WI38 (cell line): Measurements from ENCODE around the gene EFCAB8.

Experiments
- H3K4me3 ChIP-seq: 2 replicates; pipeline ENCODE4 v1.5.1; 2011; ENCODE audit warnings: low read depth, mild to moderate bottlenecking, control low read depth, low read length
- TF ChIP-seq, protein P1 (sequence below): IDR thresholded peaks from 2 replicates; pipeline ENCODE4 v1.5.1; 2012; ENCODE audit warnings: low read depth, mild to moderate bottlenecking, control low read depth, low read length

Gene EFCAB8

DNA sequence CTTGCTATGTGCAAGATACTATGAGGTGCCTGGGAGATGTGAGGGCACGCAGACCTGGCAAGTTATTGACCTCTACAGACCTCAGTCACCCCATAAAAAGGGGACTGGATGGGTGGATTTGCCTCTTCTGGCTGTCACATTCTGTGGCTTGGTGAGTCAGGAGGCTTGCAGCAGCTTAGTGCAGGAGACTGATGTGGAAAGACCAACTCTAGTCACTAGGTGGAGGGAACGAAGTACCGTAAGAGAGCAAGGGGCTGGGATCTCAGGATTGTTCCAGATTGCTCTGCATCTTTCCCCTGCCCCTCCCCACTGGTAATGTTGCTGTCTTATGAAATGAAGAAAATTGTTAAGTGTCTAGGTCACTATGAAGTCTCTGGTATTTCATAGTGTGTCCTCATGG lies 35.6 kb upstream of the EFCAB8 start:
- TF ChIP-seq, protein P1, sequence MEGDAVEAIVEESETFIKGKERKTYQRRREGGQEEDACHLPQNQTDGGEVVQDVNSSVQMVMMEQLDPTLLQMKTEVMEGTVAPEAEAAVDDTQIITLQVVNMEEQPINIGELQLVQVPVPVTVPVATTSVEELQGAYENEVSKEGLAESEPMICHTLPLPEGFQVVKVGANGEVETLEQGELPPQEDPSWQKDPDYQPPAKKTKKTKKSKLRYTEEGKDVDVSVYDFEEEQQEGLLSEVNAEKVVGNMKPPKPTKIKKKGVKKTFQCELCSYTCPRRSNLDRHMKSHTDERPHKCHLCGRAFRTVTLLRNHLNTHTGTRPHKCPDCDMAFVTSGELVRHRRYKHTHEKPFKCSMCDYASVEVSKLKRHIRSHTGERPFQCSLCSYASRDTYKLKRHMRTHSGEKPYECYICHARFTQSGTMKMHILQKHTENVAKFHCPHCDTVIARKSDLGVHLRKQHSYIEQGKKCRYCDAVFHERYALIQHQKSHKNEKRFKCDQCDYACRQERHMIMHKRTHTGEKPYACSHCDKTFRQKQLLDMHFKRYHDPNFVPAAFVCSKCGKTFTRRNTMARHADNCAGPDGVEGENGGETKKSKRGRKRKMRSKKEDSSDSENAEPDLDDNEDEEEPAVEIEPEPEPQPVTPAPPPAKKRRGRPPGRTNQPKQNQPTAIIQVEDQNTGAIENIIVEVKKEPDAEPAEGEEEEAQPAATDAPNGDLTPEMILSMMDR, result no peak
- no peak overlapping the region for H3K4me3 ChIP-seq

DNA sequence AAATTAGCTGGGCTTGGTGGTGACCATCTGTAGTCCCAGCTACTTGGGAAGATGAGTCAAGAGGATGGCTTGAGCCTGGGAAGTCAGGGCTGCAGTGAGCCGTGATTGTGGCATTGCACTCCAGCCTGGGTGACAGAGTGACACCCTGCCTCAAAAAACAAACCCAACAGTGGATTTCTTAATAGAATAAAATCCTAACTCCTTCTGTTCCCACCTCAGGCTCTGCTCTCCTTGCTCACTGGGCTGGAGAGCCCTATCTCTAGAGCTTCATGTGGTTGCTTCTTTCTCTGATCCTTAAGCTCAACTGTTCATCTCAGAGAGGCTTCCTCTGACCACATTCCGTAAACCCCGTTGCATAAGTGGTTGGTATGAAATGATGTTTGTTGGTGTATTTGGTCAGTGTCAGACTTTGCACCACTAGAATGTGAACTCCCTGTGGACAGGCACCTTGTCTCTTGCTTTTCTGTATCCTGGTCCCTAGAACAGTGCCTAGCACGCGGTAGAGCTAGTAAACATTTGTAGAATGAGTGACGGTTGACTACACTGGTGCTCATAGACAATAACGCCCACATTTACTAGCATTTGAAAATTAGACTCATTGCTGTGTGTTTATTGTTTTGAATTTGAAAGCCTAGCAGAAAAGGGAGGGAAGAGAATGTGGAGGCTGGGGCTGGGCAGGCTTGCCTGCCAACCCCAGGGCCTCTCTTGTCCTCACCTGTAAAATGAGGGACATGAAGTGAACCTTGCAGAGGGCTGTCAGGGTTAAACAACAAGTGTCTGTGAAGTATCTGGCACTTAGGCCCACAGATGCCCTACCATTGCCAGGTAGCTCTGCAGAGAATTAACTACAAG lies 34.8 kb upstream of the EFCAB8 start:
- TF ChIP-seq, protein P1, result no peak
- no peak overlapping the region for H3K4me3 ChIP-seq

DNA sequence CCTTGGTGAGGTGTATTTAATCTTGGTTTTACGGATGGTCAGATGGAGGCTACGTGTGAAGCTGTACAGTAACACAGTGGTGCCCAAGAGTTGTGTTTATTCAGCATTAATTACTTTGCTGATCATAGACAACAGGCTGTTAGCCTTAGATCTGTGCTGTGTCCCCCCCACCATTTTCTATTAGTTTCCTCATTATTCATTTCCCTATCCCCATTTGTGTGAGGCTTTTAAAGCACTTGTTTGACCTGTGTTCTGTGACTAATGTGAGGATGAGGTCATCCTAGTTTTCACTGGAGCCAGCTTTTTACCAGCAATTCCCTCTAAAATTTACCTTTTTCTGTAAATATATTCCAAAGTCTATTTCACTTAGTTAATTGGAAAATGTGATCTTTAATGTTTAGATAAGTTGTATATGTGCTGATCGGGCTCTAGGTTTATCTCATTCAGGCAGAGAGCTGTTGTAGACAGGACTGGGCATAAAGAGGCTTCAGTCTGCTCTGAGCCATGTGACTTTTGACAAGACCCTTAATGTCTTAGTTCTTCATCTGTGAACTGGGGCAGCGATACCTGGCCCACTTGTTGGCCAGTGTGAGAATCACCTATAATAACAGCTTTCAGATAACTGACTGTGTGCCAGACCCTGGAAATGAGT lies 30.6 kb upstream of the EFCAB8 start:
- H3K4me3 ChIP-seq, result no peak overlapping the region
- TF ChIP-seq, protein P1, result no peak

DNA sequence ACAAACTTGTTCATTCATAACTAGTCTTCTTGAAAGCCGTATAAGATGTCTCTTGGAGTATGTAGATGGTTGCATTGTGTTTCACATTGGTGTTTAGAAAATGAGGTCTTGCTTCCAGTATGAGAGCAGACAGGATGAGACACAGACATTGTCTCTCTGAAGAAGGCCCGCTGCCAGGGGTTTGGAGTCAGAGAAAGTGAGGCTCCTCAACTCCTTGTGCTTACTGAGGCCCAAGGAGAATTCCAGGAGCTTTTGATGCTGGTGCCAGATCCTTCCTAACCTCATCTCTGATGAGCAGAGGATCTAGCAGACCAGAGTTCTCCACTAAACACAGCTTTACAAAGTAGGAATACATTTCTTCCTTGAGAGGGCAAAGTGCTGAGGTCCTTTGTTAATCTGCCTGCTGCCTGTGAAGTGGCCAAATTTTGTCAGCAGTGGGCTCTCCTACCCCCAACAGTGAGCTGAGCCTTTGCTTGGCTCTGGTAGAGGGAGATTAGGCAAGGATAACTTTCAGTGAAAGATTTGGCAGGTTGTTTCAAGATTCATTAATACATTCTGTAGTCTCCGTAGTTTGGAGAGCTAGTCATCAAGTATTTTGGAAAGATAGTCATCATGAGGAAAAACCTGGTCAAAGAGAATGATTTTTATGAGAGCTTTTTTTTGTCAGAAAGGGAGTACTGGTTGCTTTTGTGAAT lies 29.3 kb upstream of the EFCAB8 start:
- no peak overlapping the region for H3K4me3 ChIP-seq
- TF ChIP-seq, protein P1, result no peak

DNA sequence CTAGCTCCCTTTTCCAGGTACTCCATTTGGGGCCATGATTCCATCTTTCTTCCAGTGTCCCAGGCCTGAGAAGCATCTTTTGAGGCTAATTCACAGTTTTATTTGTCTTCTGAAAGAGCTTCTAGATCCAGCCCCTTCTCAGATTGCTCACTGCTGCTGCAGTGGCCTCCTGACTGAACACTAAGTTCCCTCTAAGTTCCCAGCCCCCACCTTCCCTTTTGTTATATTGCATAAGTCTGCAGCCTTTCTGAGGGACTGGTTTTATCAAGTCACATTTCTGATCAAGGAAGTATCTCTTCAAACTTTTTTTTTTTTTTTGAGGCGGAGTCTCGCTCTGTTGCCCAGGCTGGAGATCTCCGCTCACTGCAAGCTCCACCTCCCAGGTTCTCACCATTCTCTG lies 28.3 kb upstream of the EFCAB8 start:
- TF ChIP-seq, protein P1, result no peak
- H3K4me3 ChIP-seq, result no peak overlapping the region

DNA sequence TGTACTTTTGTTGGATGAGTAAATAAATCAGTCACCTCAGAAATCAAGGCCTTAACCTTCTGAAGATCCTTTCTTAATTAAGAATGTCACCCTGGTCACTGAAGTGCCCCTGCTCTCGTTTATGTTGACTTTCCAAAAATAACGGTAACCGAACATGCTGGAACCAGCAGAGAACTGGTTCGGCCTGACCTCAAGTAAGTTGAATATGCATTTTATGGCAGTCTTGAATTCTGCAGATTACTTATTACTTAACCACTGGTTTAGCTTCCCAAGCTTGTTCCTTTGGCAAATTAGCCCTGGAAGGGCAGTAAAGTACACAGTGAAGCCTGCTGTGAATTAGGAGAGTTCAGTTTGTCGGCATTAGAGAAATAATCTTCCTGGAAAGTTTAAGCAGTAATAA lies 26.7 kb upstream of the EFCAB8 start:
- H3K4me3 ChIP-seq, result no peak overlapping the region
- TF ChIP-seq, protein P1, result no peak
